Measurements from ENCODE around the gene PPT1. TPM values are rescaled to one million over a fixed set of nuclear protein-coding genes. Genes with fewer than 3 reads are reported as not detected.

PPT1 gene
- total and polyA plus RNA-seq, 2 of the 13 experiments (the other 11 are each of a cell fraction or from before 2014, with no cell fraction given) = 129 TPM

- TF ChIP-seq, protein P1, sequence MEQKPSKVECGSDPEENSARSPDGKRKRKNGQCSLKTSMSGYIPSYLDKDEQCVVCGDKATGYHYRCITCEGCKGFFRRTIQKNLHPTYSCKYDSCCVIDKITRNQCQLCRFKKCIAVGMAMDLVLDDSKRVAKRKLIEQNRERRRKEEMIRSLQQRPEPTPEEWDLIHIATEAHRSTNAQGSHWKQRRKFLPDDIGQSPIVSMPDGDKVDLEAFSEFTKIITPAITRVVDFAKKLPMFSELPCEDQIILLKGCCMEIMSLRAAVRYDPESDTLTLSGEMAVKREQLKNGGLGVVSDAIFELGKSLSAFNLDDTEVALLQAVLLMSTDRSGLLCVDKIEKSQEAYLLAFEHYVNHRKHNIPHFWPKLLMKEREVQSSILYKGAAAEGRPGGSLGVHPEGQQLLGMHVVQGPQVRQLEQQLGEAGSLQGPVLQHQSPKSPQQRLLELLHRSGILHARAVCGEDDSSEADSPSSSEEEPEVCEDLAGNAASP (CRISPR knock-in tag; IDR thresholded peaks at IDR 0.05; ENCODE audit: borderline replicate concordance) = peak; percentile 41; the same call in 1 of the 2 replicates
- TF ChIP-seq MXI1 (IDR thresholded peaks at IDR 0.05; ENCODE audit: borderline replicate concordance, low read depth, low read length) (no peak; the same call in 1 of the 3 replicates), GABPB1 (CRISPR knock-in tag; IDR thresholded peaks at IDR 0.05) (peak; percentile 49), ZNF3 (CRISPR knock-in tag; IDR thresholded peaks at IDR 0.05) (no peak), NCOR1 (IDR thresholded peaks at IDR 0.05; ENCODE audit: borderline replicate concordance, low read length) (no peak), TEAD2 (CRISPR knock-in tag; IDR thresholded peaks at IDR 0.05) (no peak), THAP8 (CRISPR knock-in tag; IDR thresholded peaks at IDR 0.05; ENCODE audit: borderline replicate concordance) (no peak), SMYD3 (CRISPR knock-in tag; IDR thresholded peaks at IDR 0.05) (peak; percentile 71; the same call in 1 of the 2 replicates), ZNF615 (CRISPR knock-in tag; IDR thresholded peaks at IDR 0.05; ENCODE audit: borderline replicate concordance) (no peak), ZNF75D (CRISPR knock-in tag; IDR thresholded peaks at IDR 0.05; ENCODE audit: borderline replicate concordance) (no peak), SMAD3 (CRISPR knock-in tag; IDR thresholded peaks at IDR 0.05) (no peak), PHF5A (CRISPR knock-in tag; IDR thresholded peaks at IDR 0.05; ENCODE audit: low read depth, unreplicated experiment) (peak; percentile 23), ZNF33A (CRISPR knock-in tag; IDR thresholded peaks at IDR 0.05; ENCODE audit: borderline replicate concordance) (0 out of 2 replicates have a peak, but pooled peaks have one; percentile 21), ZNF121 (CRISPR knock-in tag; IDR thresholded peaks at IDR 0.05) (no peak), PCBP2 (optimal IDR thresholded peaks at IDR 0.05; ENCODE audit: low read depth, low read length, poor library complexity, severe bottlenecking) (no peak), KMT2B (CRISPR knock-in tag; IDR thresholded peaks at IDR 0.05) (peak; percentile 16; the same call in 1 of the 2 replicates), RFXAP (CRISPR knock-in tag; IDR thresholded peaks at IDR 0.05; ENCODE audit: borderline replicate concordance) (no peak), ZNF44 (CRISPR knock-in tag; IDR thresholded peaks at IDR 0.05) (no peak), RCOR2 (CRISPR knock-in tag; IDR thresholded peaks at IDR 0.05) (no peak), ZNF768 (CRISPR knock-in tag; IDR thresholded peaks at IDR 0.05) (peak; percentile 37), ZSCAN20 (CRISPR knock-in tag; IDR thresholded peaks at IDR 0.05; ENCODE audit: borderline replicate concordance) (no peak), NCOA2 (CRISPR knock-in tag; IDR thresholded peaks at IDR 0.05) (peak; percentile 39), RAD51 (IDR thresholded peaks at IDR 0.05; ENCODE audit: borderline replicate concordance) (no peak)
- TF ChIP-seq, protein P2, sequence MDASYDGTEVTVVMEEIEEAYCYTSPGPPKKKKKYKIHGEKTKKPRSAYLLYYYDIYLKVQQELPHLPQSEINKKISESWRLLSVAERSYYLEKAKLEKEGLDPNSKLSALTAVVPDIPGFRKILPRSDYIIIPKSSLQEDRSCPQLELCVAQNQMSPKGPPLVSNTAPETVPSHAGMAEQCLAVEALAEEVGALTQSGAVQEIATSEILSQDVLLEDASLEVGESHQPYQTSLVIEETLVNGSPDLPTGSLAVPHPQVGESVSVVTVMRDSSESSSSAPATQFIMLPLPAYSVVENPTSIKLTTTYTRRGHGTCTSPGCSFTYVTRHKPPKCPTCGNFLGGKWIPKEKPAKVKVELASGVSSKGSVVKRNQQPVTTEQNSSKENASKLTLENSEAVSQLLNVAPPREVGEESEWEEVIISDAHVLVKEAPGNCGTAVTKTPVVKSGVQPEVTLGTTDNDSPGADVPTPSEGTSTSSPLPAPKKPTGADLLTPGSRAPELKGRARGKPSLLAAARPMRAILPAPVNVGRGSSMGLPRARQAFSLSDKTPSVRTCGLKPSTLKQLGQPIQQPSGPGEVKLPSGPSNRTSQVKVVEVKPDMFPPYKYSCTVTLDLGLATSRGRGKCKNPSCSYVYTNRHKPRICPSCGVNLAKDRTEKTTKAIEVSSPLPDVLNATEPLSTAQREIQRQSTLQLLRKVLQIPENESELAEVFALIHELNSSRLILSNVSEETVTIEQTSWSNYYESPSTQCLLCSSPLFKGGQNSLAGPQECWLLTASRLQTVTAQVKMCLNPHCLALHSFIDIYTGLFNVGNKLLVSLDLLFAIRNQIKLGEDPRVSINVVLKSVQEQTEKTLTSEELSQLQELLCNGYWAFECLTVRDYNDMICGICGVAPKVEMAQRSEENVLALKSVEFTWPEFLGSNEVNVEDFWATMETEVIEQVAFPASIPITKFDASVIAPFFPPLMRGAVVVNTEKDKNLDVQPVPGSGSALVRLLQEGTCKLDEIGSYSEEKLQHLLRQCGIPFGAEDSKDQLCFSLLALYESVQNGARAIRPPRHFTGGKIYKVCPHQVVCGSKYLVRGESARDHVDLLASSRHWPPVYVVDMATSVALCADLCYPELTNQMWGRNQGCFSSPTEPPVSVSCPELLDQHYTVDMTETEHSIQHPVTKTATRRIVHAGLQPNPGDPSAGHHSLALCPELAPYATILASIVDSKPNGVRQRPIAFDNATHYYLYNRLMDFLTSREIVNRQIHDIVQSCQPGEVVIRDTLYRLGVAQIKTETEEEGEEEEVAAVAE (CRISPR knock-in tag; IDR thresholded peaks at IDR 0.05; ENCODE audit: borderline replicate concordance) = peak; percentile 66; the same call in 1 of the 2 replicates
- TF ChIP-seq, protein P3, sequence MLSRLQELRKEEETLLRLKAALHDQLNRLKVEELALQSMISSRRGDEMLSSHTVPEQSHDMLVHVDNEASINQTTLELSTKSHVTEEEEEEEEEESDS (CRISPR knock-in tag; IDR thresholded peaks at IDR 0.05; ENCODE audit: borderline replicate concordance) = no peak
Observed at GRCh38 chr1:40039757-40040510, 57.1 kb downstream of the PPT1 start (continued).
